Measurements from ENCODE around the gene CREBRF. TPM values are rescaled to one million over a fixed set of nuclear protein-coding genes. Genes with fewer than 3 reads are reported as not detected.

CREBRF gene
- total and polyA plus RNA-seq, 2 of the 4 experiments (the other 2 are of a cell fraction) = 3.2 to 16.1 TPM

DNA sequence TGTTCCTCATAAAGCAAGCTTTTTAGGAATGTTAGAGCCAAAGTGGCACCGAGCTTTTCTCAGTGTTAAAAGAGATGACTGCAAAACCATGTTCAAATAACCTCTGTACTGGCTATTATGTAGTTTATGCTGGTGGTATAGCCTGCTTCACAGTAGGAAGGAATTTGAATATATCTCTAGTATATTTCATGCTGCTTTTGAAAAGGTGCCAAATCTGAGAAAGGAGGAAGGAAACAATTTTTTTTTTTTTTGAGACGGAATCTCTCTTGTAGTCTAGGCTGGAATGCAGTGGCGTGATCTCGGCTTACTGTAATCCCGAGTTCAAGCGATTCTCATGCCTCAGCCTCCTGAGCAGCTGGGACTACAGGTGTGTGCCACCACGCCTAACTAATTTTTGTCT, 13.5 kb downstream of the CREBRF start:
- H2BK5ac ChIP-seq (ENCODE audit: low read depth, low read length, poor library complexity, severe bottlenecking) = no peak overlapping the region
- intact Hi-C loops (cut with micrococcal nuclease) = loop anchor here (5.0 kb wide), 1 partner anchor 73 kb away; the partner anchor contains the start of gene BNIP1
- no peak overlapping the region for H3K23ac ChIP-seq (ENCODE audit: low read depth, low read length)
- no peak overlapping the region for H2BK120ac ChIP-seq (ENCODE audit: low read depth, low read length)
- H2AK9ac ChIP-seq (replicated peaks; ENCODE audit: low read depth, low read length, poor library complexity) = no peak overlapping the region
- DNase-seq = no peak
- H3K27me3 ChIP-seq (ENCODE audit: control insufficient read depth, insufficient read depth, low read length) = no peaks in the 10 kb centered on the region
- peaks cover 17% of the 10 kb centered on the region; the same call in 1 of the 2 replicates for H4K20me1 ChIP-seq (ENCODE audit: insufficient read depth, low read length)
- dilution Hi-C loops (cut with HindIII; ENCODE audit: low sequenced_read_pairs, unreplicated experiment) = no loop called here
- peaks cover 24 to 45% of the 10 kb centered on the region in 2 experiments for H3K79me1 ChIP-seq (ENCODE audit: low read depth in 1 of 2, low read length in 2 of 2)
- H3K27ac ChIP-seq (ENCODE audit: insufficient read depth, low read length) = no peak overlapping the region
- H2AK5ac ChIP-seq (ENCODE audit: low read depth, low read length) = no peak overlapping the region
- no peak overlapping the region for H4K91ac ChIP-seq (ENCODE audit: insufficient read depth, low read depth, low read length)
- H3K36me3 ChIP-seq (ENCODE audit: control insufficient read depth, insufficient read depth, low read length) = peaks cover 4% of the 10 kb centered on the region; the same call in 1 of the 2 replicates
- ChIA-PET CTCF (interaction anchor here (0.6 kb wide), 2 partner anchors 19 to 104 kb away, joined by 4 read pairs; no protein-coding TSS in a partner anchor), POLR2A (ENCODE audit: unreplicated experiment) (no interaction called here)
- no peak overlapping the region for H2BK15ac ChIP-seq (ENCODE audit: low read depth, low read length)
- H3K9me1 ChIP-seq (ENCODE audit: insufficient read depth, low read length) = peaks cover 4% of the 10 kb centered on the region; the same call in 1 of the 2 replicates
- H4K8ac ChIP-seq (ENCODE audit: low read depth in 2 of 2, low read length in 2 of 2) = no peak overlapping the region
- H3K9ac ChIP-seq (ENCODE audit: low read depth, low read length) = no peak overlapping the region
- no peak overlapping the region for H3K56ac ChIP-seq (ENCODE audit: extremely low read depth, insufficient read depth, low read length)
- H3K9me3 ChIP-seq (ENCODE audit: control insufficient read depth, insufficient read depth, low read length) = no peaks in the 10 kb centered on the region
- no peak for ATAC-seq (ENCODE audit: low read depth)
- no peak overlapping the region for H3K18ac ChIP-seq (ENCODE audit: low read depth, low read length)
- H3K4me2 ChIP-seq (ENCODE audit: low read depth, low read length) = no peak overlapping the region
- no peak overlapping the region for H3K4me3 ChIP-seq (ENCODE audit: insufficient read depth, low read depth, low read length)
- H3K4me1 ChIP-seq (ENCODE audit: control insufficient read depth, insufficient read depth, low read length) = no peaks in the 10 kb centered on the region
- in situ Hi-C loops (cut with MboI; ENCODE audit: low sequenced_read_pairs) = no loop called here
- TF ChIP-seq RCOR1 (IDR thresholded peaks at IDR 0.05; ENCODE audit: insufficient replicate concordance, low read length) = no peak
- no peak for TF ChIP-seq CEBPB (IDR thresholded peaks at IDR 0.05; ENCODE audit: low read depth, low read length)
- TF ChIP-seq MXI1 (IDR thresholded peaks at IDR 0.05; ENCODE audit: borderline replicate concordance, low read depth, low read length) = no peak
- TF ChIP-seq, protein P1, sequence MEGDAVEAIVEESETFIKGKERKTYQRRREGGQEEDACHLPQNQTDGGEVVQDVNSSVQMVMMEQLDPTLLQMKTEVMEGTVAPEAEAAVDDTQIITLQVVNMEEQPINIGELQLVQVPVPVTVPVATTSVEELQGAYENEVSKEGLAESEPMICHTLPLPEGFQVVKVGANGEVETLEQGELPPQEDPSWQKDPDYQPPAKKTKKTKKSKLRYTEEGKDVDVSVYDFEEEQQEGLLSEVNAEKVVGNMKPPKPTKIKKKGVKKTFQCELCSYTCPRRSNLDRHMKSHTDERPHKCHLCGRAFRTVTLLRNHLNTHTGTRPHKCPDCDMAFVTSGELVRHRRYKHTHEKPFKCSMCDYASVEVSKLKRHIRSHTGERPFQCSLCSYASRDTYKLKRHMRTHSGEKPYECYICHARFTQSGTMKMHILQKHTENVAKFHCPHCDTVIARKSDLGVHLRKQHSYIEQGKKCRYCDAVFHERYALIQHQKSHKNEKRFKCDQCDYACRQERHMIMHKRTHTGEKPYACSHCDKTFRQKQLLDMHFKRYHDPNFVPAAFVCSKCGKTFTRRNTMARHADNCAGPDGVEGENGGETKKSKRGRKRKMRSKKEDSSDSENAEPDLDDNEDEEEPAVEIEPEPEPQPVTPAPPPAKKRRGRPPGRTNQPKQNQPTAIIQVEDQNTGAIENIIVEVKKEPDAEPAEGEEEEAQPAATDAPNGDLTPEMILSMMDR (conservative IDR thresholded peaks at IDR 0.05; ENCODE audit: low read depth, low read length) = no peak
- TF ChIP-seq, protein P2, sequence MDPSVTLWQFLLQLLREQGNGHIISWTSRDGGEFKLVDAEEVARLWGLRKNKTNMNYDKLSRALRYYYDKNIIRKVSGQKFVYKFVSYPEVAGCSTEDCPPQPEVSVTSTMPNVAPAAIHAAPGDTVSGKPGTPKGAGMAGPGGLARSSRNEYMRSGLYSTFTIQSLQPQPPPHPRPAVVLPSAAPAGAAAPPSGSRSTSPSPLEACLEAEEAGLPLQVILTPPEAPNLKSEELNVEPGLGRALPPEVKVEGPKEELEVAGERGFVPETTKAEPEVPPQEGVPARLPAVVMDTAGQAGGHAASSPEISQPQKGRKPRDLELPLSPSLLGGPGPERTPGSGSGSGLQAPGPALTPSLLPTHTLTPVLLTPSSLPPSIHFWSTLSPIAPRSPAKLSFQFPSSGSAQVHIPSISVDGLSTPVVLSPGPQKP (IDR thresholded peaks at IDR 0.05; ENCODE audit: borderline replicate concordance, low read depth, low read length) = no peak
- no peak overlapping the region for H3K14ac ChIP-seq (replicated peaks; ENCODE audit: low read depth, low read length)
- H2AFZ ChIP-seq (replicated peaks; ENCODE audit: low read length, poor library complexity) = no peak overlapping the region
- WGBS, 2 experiments (ENCODE audit: extremely low coverage in 2 of 2, insufficient read length in 1 of 2) = 100% methylated on average over 2 of the region's 7 CpGs; no CpG with 5 or more reads in 1 of the 2 experiments
- no TSS peak for BruUV-seq (replicated peaks)
- H2BK20ac ChIP-seq (ENCODE audit: low read depth, low read length) = no peak overlapping the region
- no peak overlapping the region for H4K5ac ChIP-seq (ENCODE audit: low read depth, low read length)
- H3K4ac ChIP-seq (ENCODE audit: low read depth, low read length) = no peak overlapping the region

Measured in IMR-90 (cell line).